GM12874 (cell line): Measurements from ENCODE around the gene DGCR6L.

Experiments
- TF ChIP-seq, protein P1 (sequence below): IDR thresholded peaks from 2 replicates; pipeline ENCODE4 v1.5.1; 2011; ENCODE audit warnings: low read depth, mild to moderate bottlenecking, control low read depth, low read length, moderate library complexity; ENCODE audit not compliant: insufficient read depth

The DGCR6L gene

DNA sequence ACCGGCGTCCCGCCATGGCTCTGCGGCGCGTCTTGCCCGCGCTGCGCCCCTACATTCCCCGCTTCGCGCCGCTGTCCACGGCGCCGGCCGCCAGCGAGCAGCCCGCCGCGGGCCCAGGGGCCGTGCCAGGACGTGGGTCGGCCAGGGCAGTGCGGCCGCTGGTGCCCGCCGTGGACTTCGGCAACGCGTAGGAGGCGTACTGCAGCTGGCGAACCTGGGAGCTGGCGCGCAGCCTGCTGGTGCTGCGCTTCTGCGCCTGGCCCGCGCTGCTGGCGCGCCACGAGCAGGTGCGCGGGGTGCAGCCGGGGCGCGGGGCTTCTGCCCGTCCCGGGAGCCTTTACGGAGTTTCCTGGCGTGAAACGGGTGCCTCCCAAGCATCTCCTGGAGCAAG lies 20.1 kb downstream of the DGCR6L start:
- TF ChIP-seq, protein P1, sequence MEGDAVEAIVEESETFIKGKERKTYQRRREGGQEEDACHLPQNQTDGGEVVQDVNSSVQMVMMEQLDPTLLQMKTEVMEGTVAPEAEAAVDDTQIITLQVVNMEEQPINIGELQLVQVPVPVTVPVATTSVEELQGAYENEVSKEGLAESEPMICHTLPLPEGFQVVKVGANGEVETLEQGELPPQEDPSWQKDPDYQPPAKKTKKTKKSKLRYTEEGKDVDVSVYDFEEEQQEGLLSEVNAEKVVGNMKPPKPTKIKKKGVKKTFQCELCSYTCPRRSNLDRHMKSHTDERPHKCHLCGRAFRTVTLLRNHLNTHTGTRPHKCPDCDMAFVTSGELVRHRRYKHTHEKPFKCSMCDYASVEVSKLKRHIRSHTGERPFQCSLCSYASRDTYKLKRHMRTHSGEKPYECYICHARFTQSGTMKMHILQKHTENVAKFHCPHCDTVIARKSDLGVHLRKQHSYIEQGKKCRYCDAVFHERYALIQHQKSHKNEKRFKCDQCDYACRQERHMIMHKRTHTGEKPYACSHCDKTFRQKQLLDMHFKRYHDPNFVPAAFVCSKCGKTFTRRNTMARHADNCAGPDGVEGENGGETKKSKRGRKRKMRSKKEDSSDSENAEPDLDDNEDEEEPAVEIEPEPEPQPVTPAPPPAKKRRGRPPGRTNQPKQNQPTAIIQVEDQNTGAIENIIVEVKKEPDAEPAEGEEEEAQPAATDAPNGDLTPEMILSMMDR = no peak

DNA sequence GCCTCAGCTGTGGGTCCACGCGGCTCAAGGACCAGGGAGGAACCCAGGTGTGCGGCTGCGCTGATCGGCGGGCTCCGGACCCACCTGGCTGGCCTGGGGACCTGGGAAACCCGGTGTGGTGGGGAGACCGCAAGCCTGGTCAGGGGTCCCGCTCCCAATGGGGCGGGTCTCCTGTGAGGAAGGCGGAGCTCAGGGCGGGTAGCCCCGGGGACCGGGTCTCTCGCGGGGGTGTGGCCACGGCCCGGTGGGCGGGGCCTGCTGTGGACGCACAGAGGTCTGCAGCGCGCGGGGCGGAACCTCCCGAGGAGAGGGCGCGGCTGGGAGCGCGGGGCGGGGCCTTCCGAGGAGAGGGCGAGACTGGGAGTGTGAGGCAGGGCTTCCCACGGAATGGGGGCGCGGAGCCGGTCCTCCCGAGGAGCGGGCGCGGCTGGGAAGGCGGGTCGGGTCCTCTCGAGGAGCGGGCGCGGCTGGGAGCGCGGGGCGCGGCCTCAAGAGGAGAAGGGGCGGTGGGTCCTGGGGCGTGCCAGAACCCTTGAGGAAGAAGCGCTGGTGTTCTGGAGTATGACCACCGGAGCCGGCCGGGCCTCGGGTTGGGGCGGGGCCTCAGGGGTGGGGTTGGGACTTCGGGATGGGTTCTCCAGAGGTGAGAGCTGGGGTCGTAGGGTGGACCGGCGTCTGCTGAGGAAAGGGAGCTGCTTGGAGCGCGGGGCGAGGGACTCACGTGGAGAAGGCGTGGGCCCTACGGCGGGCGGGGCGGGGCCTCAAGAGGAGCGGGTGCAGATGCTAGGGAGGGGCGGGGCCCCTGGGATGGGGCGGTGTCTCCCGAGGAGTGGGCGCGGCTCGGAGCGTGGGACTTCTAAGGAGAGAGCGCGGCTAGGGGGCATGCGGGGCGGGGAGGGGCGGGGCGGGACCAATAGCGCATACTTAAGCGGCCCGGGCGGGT lies 20.8 kb downstream of the DGCR6L start:
- TF ChIP-seq, protein P1 = no peak

DNA sequence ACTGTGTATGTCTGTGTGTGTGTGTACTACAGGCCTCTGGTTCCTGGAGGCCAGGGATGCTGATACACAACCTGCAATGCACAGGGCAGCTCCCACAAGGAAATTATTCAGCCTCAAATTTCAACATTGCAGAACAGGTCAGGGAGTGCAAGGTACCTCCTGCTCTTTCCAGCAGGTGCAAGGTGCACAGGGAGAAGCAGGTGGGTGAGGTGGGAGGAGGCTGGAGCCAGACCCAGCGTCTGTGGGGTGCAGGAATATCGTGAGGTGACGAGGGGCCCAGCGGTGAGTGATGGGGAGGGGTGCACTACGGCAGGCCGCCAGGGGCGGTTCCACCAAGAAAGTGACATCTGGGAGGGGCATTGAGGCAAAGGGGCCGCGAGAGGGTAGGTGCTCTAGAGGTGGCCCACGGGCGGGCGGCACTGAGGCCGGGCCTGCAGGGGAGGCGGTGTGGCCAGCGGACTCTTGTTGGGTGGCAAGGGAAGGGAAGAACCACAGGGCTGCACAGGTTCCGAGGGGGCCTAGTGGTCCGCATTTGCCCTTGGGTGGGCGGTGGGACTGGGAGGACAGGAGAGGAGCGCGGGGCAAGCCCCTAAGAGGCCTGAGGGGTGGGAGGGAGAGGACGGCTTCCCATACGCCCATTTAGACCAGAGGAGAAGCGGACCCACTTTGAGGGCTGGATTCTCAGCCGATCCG lies 21.6 kb downstream of the DGCR6L start:
- TF ChIP-seq, protein P1 = no peak

DNA sequence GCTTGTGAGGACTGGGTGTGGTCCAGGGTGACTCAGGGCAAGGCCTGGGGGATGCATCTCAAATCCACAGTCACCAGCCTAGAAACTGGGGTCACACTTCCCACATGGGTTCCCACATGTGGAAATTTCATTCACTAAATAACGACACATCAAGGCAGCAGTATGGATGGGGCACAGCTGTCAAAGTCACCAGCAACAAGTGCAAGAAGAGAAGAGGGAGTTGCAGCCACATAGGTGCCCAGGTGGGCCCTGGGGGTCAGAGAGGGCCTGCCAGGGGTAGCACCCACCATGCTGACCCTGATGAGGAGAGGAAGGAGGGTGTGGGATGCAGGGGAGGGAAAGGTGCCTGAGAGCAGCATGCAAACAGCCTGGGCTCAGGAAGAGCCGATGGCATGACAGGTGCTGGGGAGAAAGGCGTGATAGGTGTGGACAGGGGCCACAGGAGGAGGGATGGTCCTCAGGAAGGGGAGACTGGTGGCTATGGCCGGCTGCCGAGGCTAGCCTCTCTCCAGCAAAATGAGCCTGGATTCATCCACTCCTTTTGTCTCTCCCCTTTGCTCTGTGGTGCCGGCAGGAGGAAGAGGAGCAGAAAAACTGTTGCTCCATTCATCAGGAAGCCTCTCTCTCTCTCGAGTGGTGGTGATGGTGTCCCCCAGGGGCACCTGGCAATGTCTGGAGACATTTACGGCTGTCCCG lies 22.3 kb downstream of the DGCR6L start:
- TF ChIP-seq, protein P1 = no peak

DNA sequence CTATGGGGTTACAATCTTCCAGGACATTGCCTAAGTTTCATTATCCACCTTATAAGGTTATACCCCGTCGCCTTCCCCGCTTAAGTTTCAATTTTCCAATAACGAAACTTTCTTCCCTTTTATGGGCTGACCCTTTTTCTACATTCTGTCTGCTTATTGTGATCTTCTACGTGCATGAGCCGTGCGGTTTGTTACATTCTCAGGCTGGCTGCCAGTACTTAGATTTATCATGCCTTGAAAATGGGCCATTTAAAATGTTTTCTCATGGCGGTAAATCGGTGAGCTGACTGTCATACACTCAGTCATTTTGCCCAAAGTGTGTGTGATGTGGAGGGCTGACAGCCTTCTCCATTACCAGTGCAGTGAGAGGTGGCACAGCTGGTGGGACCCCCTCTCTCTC lies 23.3 kb downstream of the DGCR6L start:
- TF ChIP-seq, protein P1 = no peak

DNA sequence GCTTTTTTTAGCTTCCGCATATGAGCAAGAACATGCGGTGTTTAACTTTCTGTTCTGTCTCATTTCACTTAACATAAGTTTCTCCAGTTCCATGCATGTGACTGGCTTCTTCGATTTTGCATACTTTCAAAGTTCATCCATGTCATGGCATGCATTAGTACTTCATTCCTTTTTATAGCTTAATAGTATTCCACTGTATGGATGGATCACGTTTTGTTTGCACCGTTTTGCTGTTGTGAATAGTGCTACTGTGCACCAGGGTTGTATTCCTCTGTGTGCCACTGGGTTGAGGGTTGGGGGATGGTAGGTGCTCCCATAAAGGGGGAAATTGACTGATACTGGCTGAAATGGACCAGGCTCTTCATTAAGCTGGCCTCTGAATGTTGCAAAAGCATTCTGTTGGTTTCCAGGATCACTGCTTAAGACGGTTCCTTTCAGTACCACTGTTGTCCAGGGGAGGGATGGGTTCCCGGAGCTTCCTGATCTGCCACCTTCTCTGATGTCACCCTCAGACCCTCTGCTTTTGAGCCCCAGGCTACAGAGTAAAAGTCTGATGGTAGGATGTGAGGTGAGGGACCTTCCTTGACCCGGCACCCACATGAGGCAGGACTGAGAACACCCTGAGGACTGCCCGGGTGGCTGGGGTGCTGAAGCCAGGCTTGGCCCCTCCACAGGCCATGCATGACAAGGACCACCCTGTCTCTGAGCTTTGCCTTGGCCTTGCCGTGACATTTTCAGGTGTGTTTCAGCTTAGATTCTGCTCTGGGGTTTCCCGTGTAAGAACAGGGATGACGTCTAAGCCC lies 24.4 kb downstream of the DGCR6L start:
- TF ChIP-seq, protein P1 = no peak
